Urinary bladder (tissue), 4 donors: ENCODE measurements around the gene CFAP97D1. TPM values are rescaled to one million over a fixed set of nuclear protein-coding genes. Genes with fewer than 3 reads are reported as not detected.
A peak's percentile ranks its signal among the peaks of the same experiment; 100 is the strongest.

ENCODE experiments used
- DNase-seq: peaks from one replicate; pipeline ENCODE4 v3.0.0-alpha.2; 2015; ENCODE audit errors: extremely low spot score
- H3K27ac ChIP-seq: one replicate; pipeline ENCODE4 v1.5.1; 2013; ENCODE audit warnings: low read depth, mild to moderate bottlenecking, moderate library complexity
- H3K36me3 ChIP-seq: one replicate; pipeline ENCODE4 v1.6.1; 2013; ENCODE audit warnings: mild to moderate bottlenecking, moderate library complexity; ENCODE audit not compliant: insufficient read depth
- H3K4me1 ChIP-seq: one replicate; pipeline ENCODE4 v1.6.1; 2013; ENCODE audit warnings: mild to moderate bottlenecking, moderate library complexity; ENCODE audit not compliant: insufficient read depth
- H3K4me3 ChIP-seq: one replicate; pipeline ENCODE4 v1.5.1; 2013; ENCODE audit warnings: low read depth, low read length
- WGBS: extraction: QIAGEN DNeasy Blood & Tissue Kit; methylation state at CpG from one replicate; pipeline ENCODE4 v1.1.7; 2013; 5-methylcytosine and 5-hydroxymethylcytosine counted together
- polyA plus RNA-seq: library from polyadenylated mRNA; stranded (reverse); fragments of 200-250 nt; gene quantifications from one replicate; pipeline ENCODE4 v1.2.3, GENCODE V29; 2013
- total RNA-seq: library from RNA; depleted of rRNA; stranded (reverse); fragments of >200 nt; gene quantifications from one replicate; pipeline ENCODE4 v1.2.3, GENCODE V29; 2014
- donor health status: healthy with polysubstance abuse.
- donor health status: healthy.

The CFAP97D1 gene
- total RNA-seq (not detected), polyA plus RNA-seq (0.05 TPM)

DNA sequence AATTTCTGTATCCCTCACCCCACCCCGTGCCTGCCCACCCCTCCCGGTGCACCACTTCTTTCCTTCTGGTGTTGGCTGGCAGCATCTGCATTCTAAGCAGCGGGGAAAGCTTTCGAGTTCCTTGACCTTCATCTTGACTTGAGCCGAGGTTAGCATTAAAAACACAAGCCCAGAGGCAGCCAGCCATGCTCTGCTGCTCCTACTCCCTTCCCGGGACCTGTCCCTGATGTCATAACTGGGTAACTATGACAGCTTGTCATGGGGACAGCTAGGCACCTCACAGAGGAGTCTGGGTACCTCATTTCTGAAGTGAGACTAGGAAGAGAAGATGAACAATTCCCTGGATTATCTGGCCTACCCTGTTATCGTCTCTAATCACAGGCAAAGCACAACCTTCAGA, at the start of gene CFAP97D1:
Gene CFAP97D1, plus strand, starts transcription at position 301 of the 400 bp plus-strand sequence. Its CDS starts 28 bp downstream, at position 329.
- H3K27ac ChIP-seq, result peak within 1 kb of the TSS; percentile 82
- 68% methylated on average over 7 of the region's 7 CpGs for WGBS
- no peaks in the 10 kb centered on the region for H3K36me3 ChIP-seq
- no peaks in the 10 kb centered on the region for H3K4me1 ChIP-seq
- no peak for DNase-seq
- peak within 1 kb of the TSS; percentile 78 for H3K4me3 ChIP-seq

DNA sequence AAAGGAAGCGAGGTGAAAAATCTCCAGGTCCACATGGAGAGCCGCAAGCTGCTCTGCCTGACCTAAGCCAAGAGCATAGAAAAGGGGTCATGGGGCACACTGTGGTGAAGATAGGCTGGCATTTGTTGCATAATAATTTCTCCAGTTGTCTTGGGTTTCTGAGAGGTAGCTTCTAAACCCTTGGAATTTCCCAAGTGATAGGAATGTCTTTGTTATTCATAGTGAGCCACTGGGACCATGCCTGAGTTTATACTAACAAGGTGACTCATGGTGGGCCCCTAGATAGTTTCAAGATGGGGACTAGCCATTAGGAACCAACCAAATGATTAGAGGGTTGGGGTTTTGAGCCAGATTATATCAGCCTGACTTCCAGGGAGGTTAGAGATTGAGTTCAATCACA, 47.3 kb upstream of the CFAP97D1 start:
- no peak for DNase-seq
- over 99% methylated on average over 2 of the region's 2 CpGs for WGBS

DNA sequence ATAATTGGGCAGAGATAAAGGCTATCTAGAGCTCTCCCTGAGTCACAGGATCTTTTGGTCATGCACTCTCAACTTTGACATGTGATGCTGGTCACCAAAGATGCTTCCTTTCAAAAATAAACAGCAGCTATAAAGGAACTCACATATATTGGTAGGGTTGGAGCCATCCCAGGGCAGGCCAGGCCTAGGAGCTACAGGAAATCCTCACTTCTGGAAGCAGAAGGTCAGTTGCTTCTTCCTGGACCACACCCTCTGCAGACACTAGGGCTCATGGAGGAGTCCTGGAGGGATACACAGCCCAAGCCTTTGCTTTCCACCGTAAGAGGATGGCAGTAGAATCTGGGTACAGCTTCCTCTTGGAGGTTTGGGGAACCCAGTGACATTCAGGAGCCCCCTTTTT, 46.3 kb upstream of the CFAP97D1 start:
- Histone ChIP-seq H3K27ac (no peak overlapping the region), H3K4me3 (no peak overlapping the region), H3K36me3 (no peaks in the 10 kb centered on the region), H3K4me1 (no peaks in the 10 kb centered on the region)
- no peak for DNase-seq
- 68% methylated on average over 1 of the region's 1 CpG for WGBS

More for the DNA sequence above, 47.3 kb upstream of the CFAP97D1 start:
- Histone ChIP-seq H3K4me1 (no peaks in the 10 kb centered on the region), H3K36me3 (no peaks in the 10 kb centered on the region), H3K27ac (no peak overlapping the region), H3K4me3 (no peak overlapping the region)

DNA sequence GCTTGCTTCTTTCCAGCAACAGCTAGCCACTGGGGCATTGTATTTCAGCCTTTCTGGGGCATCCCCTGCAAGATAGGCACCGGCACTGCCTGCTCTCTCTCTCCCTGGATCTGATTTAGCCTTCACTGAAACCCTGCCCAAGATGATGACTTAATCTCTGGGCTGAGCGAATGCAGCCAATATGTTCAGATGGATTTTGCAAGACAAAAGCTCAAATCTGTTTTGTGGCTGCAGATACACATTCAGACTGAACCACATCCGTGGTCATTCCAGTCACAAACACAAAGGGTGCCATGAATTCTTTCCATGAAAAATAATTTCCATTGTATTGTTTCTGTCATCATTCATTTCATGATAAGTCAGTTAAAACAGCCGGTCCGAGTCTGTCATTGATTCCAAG, 45.9 kb upstream of the CFAP97D1 start:
- H3K4me3 ChIP-seq, result no peak overlapping the region
- 64% methylated on average over 5 of the region's 5 CpGs for WGBS
- DNase-seq, result no peak
- H3K36me3 ChIP-seq, result no peaks in the 10 kb centered on the region
- no peak overlapping the region for H3K27ac ChIP-seq
- no peaks in the 10 kb centered on the region for H3K4me1 ChIP-seq

DNA sequence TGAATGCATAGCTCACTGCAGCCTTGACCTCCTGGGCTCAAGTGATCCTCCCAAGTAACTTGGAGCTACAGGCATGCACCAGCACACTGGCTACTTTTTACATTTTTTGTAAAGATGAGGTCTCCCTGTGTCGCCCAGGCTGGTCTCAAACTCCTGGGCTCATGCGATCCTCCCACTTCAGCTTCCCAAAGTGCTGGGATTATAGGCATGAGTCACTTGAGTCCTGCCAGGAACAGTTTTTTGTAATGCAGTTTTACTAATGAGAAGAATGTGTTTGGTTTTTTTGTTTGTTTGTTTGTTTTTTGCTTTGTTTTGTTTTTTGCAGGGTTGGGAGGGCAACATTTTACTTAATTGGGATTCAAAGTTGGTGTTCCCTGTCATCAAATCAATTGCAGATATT, 43.8 kb upstream of the CFAP97D1 start:
- Histone ChIP-seq H3K36me3 (no peaks in the 10 kb centered on the region), H3K4me1 (no peaks in the 10 kb centered on the region), H3K27ac (no peak overlapping the region), H3K4me3 (no peak overlapping the region)
- 77% methylated on average over 2 of the region's 2 CpGs for WGBS
- no peak for DNase-seq

DNA sequence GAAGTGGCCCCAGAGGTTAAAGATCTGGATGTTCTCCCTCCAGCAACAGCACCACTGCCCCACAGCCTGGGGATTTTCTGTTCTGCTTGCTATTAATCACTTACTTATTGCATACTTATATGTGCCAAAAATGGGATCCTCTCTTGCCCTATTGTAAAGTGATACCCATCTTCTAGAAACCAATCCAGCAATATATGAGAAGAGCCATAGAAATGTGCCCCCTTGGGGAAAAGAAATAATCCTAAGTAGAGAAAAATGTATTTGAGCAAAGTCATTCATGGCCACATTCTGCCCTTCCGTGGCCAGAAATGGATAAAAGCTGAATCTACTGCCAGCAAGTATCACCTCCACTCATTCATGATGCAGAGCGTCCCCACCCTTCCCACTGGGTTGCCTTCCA, 42.5 kb upstream of the CFAP97D1 start:
- WGBS, result 89% methylated on average over 2 of the region's 2 CpGs
- Histone ChIP-seq H3K27ac (no peak overlapping the region), H3K4me3 (no peak overlapping the region), H3K36me3 (no peaks in the 10 kb centered on the region), H3K4me1 (no peaks in the 10 kb centered on the region)
- no peak for DNase-seq

DNA sequence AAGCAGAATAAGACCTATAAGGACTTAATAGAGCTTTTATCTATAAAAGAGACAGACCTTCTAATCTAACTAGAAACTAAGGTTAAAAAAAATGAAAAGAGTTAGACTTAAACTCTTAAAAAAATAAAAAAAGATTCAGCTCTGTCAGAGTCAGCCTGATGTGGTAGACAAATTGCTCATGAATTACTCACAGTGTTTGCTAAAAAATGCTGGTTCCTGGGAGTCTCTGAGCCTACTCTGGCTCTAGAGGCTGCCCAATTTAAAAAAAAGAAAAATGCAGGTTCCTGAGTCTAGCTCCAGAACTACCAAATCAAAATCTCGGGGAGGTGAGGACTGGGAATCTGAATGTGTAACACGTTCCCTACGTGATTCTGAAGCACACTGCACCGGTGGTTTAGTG, 39.7 kb upstream of the CFAP97D1 start:
- no peaks in the 10 kb centered on the region for H3K4me1 ChIP-seq
- 88% methylated on average over 4 of the region's 4 CpGs for WGBS
- H3K27ac ChIP-seq, result no peak overlapping the region

DNA sequence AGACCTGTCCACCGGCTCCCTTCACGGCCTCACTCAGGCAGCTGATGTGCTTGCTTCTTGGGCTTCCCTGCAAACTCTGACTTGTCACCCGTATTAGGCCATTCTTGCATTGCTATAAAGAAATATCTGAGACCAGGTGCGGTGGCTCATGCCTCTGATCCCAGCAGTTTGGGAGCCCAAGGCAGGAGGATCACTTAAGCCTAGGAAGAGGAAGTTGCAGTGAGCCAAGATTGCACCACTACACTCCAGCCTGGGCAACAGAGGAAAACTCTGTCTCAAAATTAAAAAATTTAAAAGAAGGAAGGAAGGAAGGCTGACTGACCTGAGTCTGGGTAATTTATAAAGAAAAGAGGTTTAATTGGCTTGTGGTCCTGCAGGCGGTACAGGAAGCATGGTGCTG, 38.6 kb upstream of the CFAP97D1 start:
- DNase-seq, result no peak
- H3K27ac ChIP-seq, result no peak overlapping the region
- 89% methylated on average over 5 of the region's 5 CpGs for WGBS

More for the DNA sequence above, 39.7 kb upstream of the CFAP97D1 start:
- DNase-seq, result no peak
- no peak overlapping the region for H3K4me3 ChIP-seq
- H3K36me3 ChIP-seq, result no peaks in the 10 kb centered on the region

DNA sequence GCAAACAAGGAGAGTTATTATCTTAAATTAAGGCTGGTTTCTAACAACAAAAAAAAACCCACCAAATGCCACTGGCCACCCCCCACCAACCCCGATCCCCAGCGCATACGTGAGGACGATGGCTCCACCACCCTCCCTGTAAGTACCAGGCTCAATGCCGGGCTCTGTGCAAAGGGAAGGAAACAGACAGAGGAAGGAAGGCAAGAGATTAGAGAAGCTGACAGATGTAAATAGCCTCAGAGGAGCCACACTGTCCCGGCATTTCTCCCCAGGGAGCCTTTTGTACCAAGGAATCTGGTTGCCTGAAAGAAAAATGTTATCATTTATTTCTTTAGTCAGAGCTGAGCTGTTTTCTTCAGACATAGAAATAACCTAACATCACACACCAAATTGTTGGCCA, 34.7 kb upstream of the CFAP97D1 start:
- no peak overlapping the region for H3K27ac ChIP-seq
- WGBS, result 22% methylated on average over 6 of the region's 6 CpGs
- DNase-seq, result no peak
- no peaks in the 10 kb centered on the region for H3K4me1 ChIP-seq
- no peak overlapping the region for H3K4me3 ChIP-seq
- no peaks in the 10 kb centered on the region for H3K36me3 ChIP-seq

More for the DNA sequence above, 38.6 kb upstream of the CFAP97D1 start:
- Histone ChIP-seq H3K4me3 (no peak overlapping the region), H3K36me3 (no peaks in the 10 kb centered on the region), H3K4me1 (no peaks in the 10 kb centered on the region)

DNA sequence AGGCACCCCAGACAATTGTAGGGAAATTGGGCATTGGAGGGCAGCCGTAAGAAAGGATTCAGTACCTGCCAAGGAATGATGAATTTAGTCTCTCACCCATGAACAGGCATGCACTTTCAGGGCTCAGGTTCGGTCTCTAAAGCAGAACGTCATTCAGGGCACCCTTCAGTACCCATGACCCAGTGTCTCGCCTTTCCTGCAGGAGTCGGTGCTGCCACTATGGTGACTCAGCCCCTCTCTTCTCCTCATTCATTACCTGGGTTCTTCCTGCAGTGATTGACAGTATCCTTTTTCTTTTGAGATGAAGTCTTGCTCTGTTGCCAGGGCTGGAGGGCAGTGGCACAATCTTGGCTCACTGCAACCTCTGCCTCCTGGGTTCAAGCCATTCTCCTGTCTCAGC, 30.1 kb upstream of the CFAP97D1 start:
- Histone ChIP-seq H3K4me1 (peaks cover 1% of the 10 kb centered on the region), H3K27ac (no peak overlapping the region), H3K4me3 (no peak overlapping the region), H3K36me3 (no peaks in the 10 kb centered on the region)
- no peak for DNase-seq
- 81% methylated on average over 5 of the region's 5 CpGs for WGBS

DNA sequence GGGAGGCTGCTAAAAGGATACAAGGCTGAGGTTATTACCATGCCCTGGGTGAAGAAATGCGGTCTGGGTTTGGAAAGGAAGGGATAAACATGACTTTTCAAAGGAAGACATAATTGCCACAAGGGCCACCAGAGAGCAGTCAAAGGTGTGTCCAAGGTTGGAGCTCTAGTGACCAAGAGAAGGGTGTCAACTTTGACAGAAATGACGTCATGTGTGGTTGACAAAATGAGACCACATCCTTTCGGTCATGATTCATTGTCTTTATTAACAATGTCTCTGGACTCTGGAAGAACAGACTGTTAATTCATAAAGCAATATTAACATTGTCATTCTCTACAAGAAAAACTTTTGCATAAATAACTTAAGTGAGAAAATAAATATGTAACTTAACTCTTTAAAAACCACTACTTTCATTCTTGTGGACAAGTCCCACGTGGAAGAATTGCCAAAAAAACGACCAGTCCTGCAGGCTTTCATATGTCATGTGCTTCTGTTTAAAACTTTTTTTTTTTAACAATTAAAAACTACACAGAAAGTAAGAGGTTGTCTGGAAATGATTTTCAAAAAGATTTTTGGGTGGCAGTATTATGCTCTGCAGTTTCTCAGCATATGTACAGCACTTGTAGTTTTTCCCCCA, 26.6 kb upstream of the CFAP97D1 start:
- Histone ChIP-seq H3K4me3 (no peak overlapping the region), H3K36me3 (no peaks in the 10 kb centered on the region), H3K27ac (no peak overlapping the region), H3K4me1 (peaks cover 1% of the 10 kb centered on the region)
- 75% methylated on average over 5 of the region's 5 CpGs for WGBS
- no peak for DNase-seq

DNA sequence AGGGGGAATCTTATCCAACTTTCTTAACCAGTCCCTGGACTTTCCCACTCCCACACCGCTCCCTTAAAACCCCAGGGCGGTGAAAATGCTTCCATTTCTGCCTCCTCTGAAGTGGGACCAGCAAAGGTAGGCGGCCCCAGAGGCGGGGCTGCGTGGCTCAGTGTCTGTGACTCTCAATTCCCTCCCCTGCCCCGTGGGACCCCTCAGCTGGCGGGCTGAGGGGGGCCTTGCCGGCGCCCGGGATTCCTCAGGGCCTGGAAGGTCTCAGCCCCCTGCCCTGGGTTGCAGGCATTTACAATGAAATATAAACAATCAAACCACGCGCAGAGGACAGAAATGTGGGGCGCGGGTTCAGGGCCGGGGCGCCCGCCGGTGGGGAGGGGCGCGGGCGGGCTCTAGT, 25.3 kb upstream of the CFAP97D1 start:
- no peak overlapping the region for H3K4me3 ChIP-seq
- DNase-seq, result no peak
- H3K27ac ChIP-seq, result no peak overlapping the region
- H3K36me3 ChIP-seq, result no peaks in the 10 kb centered on the region
- peaks cover 1% of the 10 kb centered on the region for H3K4me1 ChIP-seq
- 24% methylated on average over 21 of the region's 21 CpGs for WGBS

DNA sequence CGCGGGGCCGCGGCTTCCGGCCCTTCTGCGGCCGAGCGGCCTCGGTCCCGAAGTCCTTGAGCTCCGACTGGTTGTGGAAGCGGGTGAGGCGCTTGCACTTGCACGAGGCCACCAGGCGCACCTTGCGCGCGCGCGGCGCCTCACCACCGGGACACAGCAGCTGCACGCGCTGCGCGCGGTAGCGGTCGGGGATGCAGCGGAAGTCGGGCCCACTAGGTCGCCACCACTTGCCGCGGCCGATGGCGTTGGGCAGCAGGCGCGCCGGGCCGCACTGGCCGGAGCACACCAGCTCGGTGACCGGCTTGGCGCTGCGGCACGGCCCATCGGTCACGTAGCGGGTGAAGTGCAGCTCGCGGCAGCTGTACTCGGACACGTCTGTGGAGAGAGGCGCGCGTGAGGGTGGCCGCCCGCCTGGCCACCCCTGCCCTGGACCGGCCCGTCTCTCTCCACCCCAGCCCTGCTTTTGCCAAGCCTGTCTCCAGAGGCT, 24.8 kb upstream of the CFAP97D1 start:
- Histone ChIP-seq H3K4me1 (peaks cover 1% of the 10 kb centered on the region), H3K36me3 (no peaks in the 10 kb centered on the region), H3K27ac (no peak overlapping the region), H3K4me3 (no peak overlapping the region)
- DNase-seq, result no peak
- 7% methylated on average over 60 of the region's 60 CpGs for WGBS

DNA sequence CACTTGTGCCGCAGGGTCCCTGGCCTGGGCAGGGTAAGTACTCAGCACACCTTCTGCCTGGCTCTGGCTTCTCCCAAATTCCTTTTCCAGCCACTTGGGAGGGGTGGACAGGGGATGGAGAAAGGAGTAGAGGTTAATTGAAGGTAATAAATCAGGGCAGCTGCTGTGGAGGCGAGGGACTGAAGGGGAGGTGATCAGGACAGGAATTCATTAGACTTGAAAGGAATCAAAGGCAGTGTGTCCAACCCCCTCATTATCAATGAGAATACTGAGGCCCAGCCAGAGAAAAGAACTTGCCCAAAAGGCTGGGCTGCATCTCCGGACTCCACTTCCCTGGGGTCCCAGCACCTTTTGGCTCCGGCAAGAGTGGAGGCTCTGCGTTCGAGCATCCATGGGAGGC, 24.0 kb upstream of the CFAP97D1 start:
- DNase-seq, result no peak
- Histone ChIP-seq H3K4me1 (peaks cover 1% of the 10 kb centered on the region), H3K27ac (no peak overlapping the region), H3K36me3 (no peaks in the 10 kb centered on the region), H3K4me3 (no peak overlapping the region)
- WGBS, result 77% methylated on average over 6 of the region's 6 CpGs
